GM12801 (cell line): ENCODE measurements around the gene ACSBG1.

Experiments used
- TF ChIP-seq, protein P1 (sequence below): IDR thresholded peaks from one replicate; pipeline ENCODE4 v1.5.1; 2011; ENCODE audit warnings: control low read depth; ENCODE audit not compliant: insufficient read length; ENCODE audit errors: extremely low read depth

ACSBG1 gene

DNA sequence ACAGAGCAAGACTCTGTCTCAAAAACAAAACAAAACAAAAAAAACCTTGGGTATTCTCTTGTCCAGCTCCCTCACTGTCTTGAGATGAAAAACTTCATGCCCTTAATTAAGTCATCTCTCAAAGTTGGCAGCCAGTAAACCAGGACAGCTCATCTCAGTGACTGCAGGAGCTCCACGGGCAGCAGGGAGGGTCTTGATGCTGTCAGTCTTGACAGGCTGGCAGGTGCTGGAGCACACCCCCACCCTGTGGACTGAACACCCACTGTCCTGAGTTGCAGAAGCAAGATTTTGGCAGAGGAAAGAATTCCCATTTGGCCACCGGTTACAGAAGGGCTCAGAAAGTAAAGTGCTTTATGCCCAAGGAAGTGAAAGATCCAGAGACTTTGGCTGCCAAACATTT is 38.0 kb upstream of the ACSBG1 start:
- TF ChIP-seq, protein P1, sequence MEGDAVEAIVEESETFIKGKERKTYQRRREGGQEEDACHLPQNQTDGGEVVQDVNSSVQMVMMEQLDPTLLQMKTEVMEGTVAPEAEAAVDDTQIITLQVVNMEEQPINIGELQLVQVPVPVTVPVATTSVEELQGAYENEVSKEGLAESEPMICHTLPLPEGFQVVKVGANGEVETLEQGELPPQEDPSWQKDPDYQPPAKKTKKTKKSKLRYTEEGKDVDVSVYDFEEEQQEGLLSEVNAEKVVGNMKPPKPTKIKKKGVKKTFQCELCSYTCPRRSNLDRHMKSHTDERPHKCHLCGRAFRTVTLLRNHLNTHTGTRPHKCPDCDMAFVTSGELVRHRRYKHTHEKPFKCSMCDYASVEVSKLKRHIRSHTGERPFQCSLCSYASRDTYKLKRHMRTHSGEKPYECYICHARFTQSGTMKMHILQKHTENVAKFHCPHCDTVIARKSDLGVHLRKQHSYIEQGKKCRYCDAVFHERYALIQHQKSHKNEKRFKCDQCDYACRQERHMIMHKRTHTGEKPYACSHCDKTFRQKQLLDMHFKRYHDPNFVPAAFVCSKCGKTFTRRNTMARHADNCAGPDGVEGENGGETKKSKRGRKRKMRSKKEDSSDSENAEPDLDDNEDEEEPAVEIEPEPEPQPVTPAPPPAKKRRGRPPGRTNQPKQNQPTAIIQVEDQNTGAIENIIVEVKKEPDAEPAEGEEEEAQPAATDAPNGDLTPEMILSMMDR: no peak

DNA sequence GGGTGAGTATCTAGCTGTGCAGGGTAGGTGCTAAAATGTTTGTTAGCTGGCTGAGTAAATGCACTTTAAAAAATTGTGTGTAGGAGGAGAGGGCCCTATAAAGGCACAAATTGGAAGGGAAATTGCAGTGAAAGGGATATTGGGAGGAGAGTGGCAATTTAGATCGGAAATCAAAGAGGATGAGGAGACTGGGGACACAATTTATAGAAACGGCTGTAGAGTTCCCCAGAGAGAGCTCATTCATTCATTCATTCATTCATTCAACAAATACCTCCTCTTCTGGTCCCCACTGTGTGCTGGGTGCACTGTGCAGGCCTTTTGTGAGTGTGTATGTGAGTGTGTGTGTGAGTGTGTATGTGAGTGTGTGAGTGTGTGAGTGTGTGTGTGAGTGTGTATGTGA is 32.4 kb upstream of the ACSBG1 start:
- TF ChIP-seq, protein P1: no peak

DNA sequence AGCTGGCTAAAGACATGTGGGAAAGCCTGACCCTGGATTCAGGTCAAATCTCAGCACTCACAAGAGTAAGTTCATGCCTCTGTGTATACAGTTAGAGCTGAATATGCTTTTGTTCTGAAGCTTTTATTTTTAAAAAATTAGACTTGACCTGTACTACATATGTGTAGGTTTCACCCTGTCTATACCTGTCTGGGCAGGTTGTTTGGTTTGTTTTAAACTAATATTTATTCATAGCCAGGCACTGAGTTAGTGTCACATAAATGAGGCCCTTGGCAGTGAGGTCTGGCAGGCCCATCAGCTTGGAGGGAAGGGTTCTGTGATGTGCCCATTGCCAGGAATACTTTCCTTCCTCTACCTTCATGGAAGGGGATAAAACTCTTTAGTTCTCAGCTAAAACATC is 31.9 kb upstream of the ACSBG1 start:
- TF ChIP-seq, protein P1: no peak

DNA sequence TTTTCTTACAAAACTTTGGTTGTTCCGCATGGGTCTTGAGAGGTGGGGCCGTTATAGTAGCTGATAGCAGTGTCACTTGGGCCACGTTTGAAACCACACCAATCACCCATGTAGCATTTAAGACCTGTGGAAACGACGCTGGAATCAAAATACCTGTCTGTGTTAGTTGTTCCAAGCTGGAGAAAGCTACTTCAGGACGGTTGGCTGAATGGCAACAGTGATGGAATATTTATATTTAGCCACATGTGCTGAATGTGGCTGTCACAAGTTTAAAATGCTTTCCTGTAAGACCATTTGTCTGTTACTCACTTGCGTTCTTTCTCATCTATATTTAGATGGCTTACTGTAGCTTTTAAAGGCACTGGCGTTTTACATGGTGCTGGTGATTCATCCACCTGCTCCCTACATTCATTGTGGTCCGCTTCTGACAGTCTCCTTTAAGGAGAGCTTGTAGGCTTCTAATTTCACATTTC is 31.4 kb upstream of the ACSBG1 start:
- TF ChIP-seq, protein P1: no peak

DNA sequence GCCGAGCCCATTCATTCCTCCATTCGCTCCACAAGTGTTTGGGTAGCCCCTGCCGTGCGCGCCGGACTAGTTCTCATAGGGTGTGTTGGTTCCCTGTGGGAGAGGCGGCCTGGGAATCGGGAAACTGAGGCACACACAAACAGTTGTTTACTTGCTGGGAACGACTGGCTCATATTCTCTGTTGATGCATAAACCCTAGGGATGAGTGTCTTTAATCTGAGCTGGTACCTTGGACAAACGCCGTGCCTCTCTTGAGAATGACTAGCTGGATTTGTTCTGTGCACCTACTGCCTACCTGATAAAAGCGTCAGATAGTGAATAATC is 30.7 kb upstream of the ACSBG1 start:
- TF ChIP-seq, protein P1: no peak

DNA sequence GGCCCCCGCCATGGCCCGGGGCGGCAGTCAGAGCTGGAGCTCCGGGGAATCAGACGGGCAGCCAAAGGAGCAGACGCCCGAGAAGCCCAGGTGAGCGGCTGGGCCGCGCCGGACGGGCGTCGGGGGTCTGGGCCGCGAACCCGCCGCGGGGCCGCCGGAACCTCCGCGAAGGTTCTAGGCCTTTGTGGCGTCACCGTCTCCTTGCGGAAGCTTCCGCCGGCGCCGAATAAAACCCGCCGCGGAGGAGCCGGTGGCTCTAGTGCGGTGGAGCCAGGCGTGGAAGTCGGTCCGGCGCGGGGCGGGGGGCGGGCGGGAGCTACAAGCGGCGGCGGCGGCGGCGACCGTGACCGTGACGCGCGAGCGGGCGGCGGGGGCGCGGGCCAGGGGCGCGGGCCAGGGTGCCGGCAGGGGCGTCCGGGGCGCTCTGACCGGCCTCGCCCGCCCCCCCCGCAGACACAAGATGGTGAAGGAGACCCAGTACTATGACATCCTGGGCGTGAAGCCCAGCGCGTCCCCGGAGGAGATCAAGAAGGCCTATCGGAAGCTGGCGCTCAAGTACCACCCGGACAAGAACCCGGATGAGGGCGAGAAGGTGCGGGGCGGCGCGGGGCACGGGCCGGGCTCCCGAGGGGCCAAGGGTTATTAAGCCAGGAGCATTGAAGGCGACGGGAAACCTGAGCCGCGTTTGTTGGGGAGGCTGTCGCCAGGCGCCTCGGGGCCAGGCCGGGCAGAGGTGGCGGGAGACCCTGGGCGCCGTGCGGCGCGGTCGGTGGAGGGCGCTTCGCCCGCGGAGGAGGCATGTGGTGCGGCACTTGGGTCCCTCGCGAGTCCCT is 30.2 kb upstream of the ACSBG1 start, which contains the start of gene DNAJA4:
TSS of gene DNAJA4 (plus strand) at position 259 of the 833 bp plus-strand sequence. CDS start at position 461, 202 bp downstream.
- TF ChIP-seq, protein P1: no peak

DNA sequence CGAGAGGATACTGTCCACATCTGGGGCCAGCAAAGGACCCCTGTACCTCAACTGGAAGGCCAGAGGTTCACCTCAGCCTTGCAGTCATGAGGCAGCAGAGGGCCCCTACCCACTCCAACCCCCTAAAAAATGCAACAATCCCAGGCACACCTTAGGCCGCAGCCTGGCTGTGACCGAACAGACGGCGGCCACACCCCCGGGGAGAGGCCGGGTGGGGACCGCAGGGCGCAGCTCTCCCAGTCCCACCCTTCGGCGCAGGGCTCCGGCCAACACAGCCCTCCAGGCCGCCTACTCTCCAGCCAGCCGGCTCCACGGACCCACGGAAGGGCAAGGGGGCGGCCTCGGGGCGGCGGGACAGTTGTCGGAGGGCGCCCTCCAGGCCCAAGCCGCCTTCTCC is 29.5 kb upstream of the ACSBG1 start:
- TF ChIP-seq, protein P1: no peak
